Measurements from ENCODE around the gene FUOM.
"Not testable (repeated sequence)": the region's sequence is repeated elsewhere in the genome, so short reads cannot be mapped to it uniquely, and the experiment has no call there.

Gene FUOM

DNA sequence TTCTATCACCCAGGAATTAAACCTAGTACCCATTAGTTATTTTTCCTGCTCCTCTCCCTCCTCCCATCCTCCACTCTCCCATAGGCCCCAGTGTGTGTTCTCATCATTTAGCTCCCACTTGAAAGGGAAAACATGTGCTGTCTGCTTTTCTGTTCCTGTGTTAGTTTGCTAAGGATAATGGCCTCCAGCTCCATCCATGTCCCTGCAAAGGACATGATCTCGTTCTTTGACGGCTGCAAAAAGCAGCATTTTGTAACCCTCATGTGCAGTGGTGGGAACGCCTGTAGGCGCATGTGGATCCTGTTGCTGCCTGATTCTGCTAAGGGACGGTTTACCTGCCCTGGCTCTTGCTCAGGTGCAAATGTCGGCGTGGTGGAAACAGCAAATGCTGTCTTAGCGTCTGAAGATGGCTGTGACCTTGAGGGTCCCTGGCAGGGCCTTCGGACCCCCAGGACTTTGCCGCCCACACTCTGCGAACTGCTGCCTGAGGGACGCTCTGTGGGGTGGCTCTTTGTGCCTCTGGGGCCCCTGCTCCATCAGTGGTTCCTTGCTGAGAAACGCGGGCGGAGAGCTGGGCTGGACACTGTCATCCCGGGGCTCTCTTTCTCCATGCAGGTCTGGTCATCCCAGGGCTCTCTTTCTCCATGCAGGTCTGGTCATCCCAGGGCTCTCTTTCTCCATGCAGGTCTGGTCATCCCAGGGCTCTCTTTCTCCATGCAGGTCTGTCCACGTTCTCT lies 30.6 kb upstream of the FUOM start:
- no peak for DNase-seq

DNA sequence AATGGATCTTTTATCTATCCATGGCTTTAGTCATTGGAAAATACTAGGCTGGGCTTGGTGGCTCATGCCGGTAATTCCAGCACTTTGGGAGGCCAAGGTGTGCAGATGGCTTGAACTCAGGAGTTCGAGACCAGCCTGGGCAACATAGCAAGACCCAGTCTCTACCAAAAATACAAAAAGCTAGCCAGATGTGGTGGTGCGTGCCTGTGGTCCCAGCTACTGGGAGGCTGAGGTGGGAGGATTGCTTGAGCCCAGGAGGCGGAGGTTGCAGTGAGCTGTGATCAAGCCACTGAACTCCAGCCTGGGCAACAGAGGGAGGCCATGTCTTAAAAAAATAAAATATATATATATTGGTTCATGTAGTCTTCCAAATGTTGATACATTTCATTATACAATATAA lies 29.1 kb upstream of the FUOM start:
- not testable (repeated sequence) for DNase-seq

GRCh38 chr10:133385214-133385613 lies 27.4 kb upstream of the FUOM start:
- no peak for DNase-seq

DNA sequence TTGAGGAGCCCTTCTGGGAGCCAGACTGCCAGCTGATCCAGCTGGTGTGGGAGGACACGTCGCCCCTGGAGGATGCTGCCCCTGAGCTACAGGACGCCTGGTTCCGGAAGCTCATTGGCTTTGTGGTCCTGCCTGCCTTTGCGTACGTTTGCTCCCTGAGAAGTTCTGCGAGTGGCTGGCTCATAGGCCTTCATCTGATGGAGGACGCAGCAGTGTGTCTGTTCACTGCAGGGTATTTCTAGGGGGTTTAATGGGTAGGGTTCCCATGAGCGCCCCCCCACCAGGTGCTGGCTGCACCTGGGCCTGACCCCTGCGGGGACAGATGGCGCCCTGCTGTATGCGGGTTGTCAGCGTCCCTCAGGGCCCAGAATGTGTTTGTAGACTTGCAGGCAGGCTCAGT lies 26.3 kb upstream of the FUOM start:
- no peak for DNase-seq

DNA sequence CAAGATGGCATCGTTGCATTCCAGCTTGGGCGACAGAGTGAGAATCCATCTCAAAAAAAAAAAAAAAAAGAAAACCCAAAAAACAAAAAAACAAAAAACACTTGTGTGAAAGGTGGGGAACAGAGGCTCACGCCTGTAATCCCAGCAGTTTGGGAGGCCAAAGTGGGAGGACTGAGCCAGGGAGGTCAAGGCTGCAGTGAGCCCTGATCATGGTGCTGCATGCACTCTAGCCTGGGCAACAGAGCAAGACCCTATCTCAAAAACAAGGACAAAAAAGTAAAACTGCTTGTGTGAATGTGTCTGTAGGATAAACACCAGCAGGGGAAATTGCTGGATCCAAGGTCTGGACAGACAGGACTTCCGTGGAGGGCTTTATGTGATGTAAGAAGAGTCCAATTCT lies 25.7 kb upstream of the FUOM start:
- no peak for DNase-seq

- no peak for DNase-seq
Observed at GRCh38 chr10:133381036-133381435, 23.2 kb upstream of the FUOM start.

DNA sequence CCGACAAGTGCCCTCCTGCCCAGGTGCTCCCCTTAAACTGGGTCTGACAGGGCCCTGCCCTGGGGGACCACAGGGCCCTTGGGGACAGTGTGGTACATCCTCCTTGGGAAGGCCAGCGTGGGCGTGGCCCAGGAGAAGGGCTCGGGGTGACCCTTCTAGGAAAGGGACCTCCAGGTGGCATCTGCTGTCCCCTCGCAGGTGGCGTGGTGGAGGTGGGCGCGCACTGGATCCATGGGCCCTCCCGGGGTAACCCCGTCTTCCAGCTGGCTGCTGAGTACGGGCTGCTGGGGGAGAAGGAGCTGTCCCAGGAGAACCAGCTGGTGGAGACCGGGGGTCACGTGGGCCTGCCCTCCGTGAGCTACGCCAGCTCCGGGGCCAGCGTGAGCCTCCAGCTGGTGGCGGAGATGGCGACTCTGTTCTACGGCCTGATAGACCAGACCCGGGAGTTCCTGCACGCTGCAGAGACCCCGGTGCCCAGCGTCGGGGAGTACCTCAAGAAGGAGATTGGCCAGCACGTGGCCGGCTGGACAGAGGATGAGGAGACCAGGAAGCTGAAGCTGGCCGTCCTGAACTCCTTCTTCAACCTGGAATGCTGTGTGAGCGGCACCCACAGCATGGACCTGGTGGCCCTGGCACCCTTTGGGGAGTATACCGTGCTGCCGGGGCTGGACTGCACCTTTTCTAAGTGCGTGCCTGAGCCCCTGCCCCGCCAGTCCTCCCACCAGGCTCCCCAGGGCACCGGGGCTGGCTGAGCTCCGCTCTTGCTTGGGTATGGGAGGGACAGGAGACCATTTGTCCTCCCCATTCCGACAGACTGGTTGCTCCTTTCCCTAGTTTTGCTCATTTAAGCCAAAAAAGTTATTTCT lies 22.2 kb upstream of the FUOM start:
- no peak for DNase-seq

DNA sequence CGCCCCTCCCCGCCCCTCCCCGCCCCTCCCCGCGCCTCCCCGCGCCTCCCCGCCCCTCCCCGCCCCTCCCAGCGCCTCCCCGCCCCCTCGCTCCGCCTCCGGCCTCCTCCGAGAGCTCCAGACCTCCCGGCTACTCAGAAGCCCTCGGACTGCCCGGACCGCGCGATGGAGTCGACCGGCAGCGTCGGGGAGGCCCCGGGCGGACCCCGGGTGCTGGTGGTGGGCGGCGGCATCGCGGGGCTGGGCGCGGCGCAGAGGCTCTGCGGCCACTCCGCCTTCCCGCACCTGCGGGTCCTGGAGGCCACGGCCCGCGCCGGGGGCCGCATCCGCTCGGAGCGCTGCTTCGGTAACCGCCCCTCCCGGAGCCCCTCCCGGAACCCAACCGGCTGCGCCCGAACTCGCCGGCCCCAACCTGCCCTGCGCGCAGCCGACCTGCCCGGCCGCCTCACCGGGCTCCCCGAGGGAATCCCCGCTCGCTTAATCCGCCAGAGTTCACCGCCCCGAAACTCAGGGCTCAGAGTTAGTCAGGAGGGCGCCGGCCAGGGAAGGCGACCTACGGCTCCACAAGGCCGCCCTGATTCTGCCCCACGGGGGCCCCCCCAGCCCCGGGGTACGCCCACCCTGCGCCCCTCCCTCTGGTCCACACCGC lies 21.5 kb upstream of the FUOM start, which contains the start of gene PAOX:
Gene PAOX (plus strand): TSS at position 111 of the 649 bp plus-strand sequence. CDS start 55 bp downstream, at position 166.
- DNase-seq: no peak

GRCh38 chr10:133378251-133379096 lies 20.7 kb upstream of the FUOM start:
- no peak for DNase-seq

DNA sequence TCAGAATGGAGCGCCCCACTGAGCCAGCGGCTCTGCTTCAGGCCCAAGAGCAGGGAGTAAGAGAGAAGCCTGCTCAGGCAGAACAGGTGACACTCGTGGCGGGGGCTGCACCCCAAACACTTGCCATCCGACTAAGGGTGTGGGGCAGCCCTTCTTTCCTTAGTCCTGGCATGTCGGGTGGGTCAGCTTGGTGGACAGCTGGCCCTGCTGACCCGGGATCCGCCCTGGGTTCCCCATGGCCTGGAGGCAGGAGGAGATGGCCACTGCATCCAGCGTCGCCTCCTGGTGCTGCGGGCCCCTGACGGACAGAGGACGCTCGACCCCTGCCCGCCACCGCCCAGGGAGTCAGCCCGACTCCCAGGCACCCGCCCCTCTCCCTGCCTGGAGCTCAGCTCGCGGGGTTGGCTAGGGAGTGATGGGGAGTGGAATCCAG lies 20.0 kb upstream of the FUOM start:
- DNase-seq: no peak

DNA sequence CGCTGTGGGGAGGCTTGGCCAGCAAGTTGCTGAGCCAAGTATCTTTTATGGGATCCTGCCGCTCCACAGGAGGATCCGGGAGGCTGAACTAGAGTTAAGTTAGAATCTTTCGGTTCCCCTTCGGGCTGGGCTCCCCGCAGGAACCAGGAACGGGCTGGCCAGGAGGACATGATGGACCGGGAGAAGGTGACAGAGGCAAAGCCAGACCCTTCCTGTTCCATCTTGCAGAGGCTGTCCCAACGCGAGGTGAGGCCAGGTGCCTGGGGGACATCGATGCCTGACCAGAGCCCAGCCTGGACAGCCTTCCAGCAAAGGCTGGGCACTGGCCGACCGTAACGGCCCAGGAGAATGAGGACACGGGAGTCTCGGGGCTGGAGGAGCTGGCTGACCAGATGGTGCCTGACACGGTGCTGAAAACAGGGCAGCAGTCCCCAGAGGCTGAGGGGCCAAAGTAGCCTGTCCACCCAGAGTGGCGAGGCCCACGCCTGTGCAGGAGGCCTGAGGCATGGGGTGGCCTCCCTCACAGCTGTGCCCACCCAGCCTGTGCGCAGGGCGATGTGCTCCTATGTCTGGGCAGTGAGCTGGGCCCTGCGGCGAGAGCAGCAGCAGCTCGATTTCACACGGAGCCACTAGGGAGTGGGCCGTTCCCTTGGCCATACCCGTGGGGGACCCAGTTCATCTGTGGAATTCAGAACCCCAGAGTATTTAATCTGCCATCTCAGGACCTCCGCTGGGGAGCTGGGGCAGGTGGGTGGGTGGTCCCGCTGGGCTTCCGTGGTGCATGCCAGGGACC lies 19.4 kb upstream of the FUOM start:
- no peak for DNase-seq

DNA sequence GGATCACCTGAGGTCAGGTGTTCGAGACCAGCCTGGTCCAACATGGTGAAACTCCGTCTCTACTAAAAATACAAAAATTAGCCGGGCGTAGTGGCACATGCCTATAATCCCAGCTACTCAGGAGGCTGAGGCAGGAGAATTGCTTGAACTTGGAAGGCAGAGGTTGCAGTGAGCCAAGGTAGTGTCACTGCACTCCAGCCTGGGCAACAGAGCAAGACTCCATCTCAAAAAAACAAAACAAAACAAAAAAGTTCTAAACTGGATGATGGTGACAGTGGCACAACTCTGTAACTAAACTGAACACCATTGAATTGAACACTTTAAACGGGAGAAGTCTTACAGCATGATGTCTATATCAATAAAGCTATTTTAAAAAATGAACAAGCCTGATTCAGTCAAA lies 18.4 kb upstream of the FUOM start:
- not testable (repeated sequence) for DNase-seq

GRCh38 chr10:133375357-133376115 lies 17.7 kb upstream of the FUOM start:
- no peak for DNase-seq

DNA sequence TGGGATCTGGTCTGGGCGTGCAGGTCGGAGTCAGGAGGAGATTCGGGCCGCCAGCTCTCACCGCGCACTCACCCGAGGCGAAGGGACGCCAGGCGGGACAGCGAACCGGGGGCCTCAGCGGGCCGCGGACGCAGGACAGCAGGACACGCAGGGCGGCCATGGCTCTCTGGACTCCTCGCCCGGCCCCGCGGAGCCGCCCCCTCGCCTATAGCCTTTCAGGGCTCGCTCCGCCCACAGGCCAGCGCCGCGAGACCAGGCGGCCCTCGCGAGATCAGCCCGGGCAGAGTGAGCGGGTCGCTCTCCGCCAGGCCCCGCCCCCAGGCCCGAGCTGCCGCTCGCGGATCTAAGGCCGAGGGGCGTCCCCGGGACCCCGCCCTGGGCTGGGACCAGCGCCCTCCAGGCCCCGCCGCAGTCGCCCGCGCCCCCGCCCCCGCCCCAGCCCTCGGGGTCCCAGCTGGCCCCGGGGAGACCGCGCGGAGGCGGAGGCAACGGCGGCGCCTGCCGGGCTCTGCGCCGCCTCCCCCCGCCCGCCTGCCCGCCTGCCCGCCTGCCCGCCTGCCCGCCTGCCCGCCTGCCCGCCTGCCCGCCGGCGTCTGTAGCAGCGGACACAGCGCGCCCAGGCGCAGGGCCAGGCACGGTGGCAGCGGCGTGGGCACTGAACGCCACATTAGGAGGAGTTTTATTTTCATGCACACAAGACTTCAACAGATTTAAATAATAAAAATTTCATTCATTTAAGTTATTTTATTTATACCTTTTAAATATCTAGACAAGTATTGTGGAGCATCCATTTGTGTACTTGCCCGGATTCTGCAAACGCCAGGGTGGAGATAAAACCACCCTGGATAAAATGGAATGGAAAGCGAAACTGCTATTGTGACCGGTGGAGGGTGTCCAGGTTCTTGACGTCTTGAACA lies 15.6 kb upstream of the FUOM start, which contains the start of gene ECHS1:
Gene ECHS1 (minus strand): TSS at position 181 of the 917 bp plus-strand sequence. CDS start 21 bp downstream, at position 160.
- DNase-seq: no peak

GRCh38 chr10:133372507-133372906 lies 14.7 kb upstream of the FUOM start:
- no peak for DNase-seq

DNA sequence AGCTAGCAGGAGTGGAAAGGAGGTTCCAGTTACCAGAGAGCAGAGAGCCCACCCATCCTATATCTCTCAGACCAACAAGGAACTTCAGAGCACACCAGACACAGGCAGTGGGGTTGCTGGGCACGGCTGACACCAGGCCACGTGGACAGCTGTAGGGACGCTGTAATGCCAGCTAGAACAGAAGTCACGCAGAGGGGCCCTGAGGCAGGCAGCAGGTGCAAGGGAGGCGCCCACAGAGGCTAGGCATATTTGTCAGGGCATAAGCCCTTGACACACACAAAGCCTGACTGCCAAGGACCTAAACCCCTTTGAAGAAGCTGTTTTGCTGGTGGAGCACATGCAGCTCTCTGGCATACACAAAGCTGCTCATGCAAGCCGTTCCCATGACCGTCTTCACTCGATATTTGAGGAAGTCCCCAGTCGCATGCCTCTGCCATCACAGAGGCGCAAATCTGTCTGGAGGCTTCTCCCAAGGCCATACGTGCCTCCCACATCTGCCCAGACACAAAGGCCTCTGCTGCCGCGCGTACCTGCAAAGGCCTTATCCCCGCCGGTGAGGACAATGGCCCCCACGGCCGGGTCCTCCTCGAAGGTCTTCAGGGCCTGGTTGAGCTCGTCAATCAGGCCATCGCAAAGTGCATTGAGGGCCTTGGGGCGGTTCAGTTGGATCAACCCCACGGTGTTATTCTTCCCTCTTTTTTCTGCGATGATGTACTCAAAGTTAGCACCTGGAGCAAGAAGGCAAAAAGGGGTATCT lies 12.4 kb upstream of the FUOM start:
- DNase-seq: no peak

DNA sequence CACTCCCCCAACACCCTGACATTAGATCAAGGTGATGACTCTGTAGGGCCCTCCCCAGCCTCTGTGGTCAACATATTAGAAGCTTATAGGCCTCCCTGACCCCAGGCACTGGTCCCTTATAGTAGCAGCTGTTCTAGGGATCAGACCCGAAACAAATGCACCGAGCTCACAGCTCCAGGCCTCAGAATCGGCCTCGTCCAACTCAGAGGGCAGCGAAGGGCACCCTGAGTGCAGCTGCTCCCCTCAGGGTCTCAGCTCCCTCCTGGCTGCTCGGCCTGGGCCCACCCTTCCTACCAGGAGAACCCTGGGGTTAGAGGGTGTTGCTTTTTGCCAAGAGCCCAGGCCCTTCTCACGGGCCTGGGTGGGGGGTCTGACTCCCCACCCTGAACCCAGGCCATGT lies 10.3 kb upstream of the FUOM start:
- DNase-seq: no peak

GRCh38 chr10:133367461-133367860 lies 9.6 kb upstream of the FUOM start:
- not testable (repeated sequence) for DNase-seq

GRCh38 chr10:133366751-133367150 lies 8.9 kb upstream of the FUOM start:
- no peak for DNase-seq

Data from cortex of kidney (tissue), 1 donor.